ENCODE measurements around the gene DLGAP1.

The DLGAP1 gene

GRCh38 chr18:4286256-4286655 is 168.9 kb downstream of the DLGAP1 start:
- no peak for DNase-seq (ENCODE audit: low read depth)

DNA sequence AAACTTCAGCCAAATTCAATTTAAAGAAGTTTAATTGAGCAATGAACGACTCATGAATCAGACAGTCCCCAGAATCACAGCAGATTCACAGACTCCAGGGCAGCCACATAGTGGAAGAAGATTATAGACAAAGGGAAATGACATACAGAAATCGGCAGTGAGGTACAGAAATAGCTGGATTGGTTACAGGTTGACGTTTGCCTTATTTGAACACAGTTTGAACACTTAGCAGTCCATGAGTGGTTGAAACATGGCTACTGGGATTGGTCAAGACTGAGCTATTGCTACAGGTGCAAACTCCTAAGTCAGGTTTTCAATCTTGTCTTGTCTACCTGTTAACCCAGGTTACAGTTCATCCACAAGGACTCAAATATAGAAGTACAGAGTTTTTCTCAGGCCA is 169.6 kb downstream of the DLGAP1 start:
- DNase-seq (ENCODE audit: low read depth) = no peak

DNA sequence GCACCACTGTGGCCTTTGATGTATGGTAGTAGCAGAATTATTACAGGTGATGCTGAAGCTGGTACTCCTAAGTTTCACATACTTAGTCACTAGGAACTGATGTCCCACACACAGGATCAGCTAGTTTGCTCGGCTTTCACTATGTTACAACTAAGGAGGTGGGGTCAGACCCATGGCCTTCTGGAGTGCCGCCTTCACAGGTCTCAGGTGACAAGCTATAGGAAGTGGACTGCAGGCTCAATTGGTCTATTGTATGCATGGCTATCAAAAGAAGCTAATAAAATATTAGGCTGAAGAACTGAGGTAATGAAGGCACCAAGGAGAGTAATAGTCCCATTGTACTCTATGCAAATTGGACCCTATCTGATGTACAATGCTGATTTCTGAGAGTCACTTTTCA is 170.6 kb downstream of the DLGAP1 start:
- DNase-seq (ENCODE audit: low read depth) = no peak

DNA sequence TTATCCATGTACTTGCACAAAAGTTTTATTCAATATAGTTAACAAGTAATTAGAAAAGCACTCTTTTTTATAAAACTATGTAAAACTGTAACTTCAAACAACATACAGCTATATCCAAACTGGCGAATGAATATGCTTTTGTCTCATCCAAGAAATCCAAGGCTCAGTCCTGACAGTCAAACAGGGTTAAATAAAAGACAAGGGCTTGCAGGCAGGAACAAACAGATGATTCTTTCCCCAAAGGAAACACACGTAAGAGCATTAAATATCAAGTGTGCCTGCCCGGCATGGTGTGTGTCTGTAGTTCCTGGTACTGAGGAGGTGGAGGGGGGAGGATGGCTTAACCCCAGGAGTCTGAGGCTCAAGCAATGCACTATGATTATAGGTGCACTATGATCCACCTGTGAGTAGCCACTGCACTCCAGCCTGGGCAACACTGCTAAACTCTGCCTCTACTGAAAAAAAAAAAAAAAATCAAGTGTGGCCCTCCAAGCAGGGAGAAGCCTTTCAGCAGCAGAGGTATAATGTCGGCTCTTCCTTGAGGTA is 171.3 kb downstream of the DLGAP1 start:
- no peak for DNase-seq (ENCODE audit: low read depth)

- no peak for DNase-seq (ENCODE audit: low read depth)
These were observed 172.2 kb downstream of the DLGAP1 start for GRCh38 chr18:4282954-4283353.

GRCh38 chr18:4276953-4277585 is 178.0 kb downstream of the DLGAP1 start:
- no peak for DNase-seq (ENCODE audit: low read depth)

DNA sequence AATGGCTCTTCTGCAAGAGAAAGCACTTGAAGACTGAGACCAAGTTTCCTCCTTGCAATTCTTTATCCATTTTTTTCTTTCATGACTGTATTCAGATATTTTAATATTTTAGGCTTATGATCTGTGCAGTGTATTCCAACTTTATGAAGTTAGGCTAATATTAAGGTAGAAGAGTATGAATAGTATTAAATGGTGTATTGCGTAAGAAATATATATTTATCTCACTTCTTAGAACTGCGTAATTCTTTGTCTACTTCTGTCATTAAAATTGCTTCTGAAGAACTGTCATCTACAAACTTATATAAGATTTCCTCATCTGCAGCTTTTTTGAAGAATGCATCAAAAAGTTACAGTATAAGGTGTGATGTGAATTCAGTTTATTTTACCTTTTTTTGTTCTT is 183.2 kb downstream of the DLGAP1 start:
- no peak for DNase-seq (ENCODE audit: low read depth)

DNA sequence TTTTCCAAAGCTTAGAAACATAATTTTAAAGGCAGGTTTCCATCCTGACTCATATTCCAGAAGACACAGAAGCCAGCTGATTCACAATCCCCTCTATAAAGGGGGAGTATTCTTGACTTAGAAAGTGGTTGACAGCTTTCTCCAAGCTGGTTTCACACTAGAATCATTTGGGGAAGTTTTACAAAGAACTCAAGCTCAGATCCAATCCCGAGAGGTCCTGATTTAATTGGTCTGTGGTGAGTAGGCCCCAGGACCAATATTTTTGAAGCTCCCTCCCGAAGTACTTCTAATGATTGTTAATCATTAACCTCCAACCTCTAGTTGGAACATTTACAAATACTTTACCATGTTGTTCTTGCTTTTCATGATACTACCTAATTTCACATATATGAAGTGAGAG is 184.1 kb downstream of the DLGAP1 start:
- no peak for DNase-seq (ENCODE audit: low read depth)

- no peak for DNase-seq (ENCODE audit: low read depth)
These were observed 185.1 kb downstream of the DLGAP1 start for GRCh38 chr18:4270016-4270415.

DNA sequence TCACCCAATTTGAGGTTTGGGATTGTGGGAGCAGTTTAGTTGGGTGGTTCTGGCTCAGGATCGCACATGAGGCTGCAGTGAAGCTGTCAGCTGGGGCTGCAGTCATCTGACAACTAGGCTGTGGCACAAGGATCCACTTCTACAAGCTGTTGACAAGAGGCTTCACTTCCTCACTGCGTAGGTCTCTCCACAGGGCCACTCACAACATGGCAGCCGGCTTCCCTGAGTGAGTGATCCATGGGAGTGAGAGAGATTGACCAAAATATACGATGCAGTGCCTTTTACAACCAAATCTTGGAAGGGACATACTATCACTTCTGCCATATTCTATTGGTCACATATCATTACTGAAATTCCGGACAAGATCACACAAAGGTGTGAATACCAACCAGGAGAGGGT is 187.5 kb downstream of the DLGAP1 start:
- no peak for DNase-seq (ENCODE audit: low read depth)

GRCh38 chr18:4264347-4264791 is 190.7 kb downstream of the DLGAP1 start:
- no peak for DNase-seq (ENCODE audit: low read depth)

DNA sequence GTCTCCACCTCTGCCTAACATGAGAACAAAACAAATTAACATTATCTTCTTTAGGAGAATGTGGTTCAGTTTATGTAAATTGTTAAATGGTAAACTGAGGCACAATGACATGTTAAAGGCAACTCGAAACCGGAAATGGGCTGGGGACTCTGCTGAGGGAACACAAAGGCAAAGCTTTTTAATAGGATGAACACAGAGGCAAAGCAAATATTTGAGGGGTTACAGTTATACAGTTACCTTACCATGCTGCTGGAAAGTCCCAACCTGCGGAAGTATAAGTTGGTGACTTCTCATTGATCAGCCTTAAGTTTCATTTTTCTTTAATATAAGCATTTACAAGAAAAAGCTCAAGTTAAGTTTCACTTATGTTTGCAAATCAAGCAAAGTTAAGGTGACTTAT is 195.0 kb downstream of the DLGAP1 start:
- no peak for DNase-seq (ENCODE audit: low read depth)

DNA sequence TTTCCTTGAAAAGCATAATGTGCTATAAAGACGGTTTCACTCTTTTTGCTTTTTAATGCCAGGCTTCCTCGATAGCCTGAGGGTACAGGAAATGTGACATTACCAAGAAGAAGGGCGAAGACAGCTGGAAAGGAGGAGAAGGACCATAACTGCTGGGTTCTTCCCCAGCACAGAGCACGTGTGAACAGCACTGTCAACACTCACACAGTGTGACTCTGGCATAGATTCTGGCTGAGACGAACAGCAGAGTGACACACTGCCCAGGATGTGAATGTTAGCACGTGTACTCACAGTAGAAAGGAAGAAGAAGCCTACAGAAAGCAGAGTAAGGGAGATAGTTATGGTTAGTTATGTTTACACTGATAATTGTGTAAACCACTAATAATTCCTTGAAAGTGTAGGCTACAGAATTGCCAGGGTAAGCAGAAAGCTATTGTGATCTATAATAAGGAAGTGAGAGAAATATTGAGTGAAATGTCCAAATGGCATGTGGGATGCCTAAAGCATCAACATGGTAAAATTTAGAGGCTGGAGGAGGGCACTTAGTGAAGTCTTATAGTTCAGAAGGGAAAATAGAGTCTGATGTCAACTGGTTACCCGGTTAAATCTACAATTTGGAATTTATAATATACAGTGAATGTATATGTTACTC is 198.2 kb downstream of the DLGAP1 start:
- no peak for DNase-seq (ENCODE audit: low read depth)

DNA sequence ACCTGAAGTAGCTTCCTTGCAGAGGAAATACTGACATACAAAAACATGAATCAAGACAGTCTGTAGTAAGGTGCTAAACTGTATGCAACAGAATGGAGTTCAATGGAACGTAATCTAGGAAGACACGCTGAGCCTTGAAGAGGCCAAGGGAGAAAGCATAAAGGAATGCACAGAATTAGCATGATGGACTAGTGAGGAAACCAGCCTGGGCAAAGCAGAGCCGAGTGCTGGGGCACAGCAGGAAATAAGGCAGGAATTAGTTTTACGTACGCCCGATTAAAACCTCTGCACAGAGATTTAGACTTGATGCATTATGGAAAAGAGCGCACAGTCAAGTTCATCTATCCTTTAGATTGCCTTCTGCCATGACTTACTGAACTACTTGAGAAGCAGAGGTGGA is 200.3 kb downstream of the DLGAP1 start:
- no peak for DNase-seq (ENCODE audit: low read depth)

DNA sequence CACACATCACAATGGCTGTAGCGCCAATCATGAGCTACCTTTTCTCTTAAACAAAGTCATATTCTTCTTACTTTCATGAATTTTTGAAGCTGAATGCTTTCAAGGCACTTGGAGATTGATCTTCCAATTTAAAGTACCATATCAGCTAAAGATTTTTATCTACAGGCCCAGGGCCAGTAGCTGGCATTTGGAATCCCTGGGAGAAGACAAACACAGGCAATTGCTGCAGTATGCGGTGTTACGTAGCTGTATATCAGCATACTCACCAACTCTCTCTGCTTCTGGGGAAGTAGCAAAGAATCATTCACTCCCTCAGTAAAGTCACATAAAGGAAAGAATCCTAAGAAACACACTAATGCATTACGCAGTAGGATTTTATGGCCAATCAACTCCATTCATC is 202.3 kb downstream of the DLGAP1 start:
- DNase-seq (ENCODE audit: low read depth) = no peak

DNA sequence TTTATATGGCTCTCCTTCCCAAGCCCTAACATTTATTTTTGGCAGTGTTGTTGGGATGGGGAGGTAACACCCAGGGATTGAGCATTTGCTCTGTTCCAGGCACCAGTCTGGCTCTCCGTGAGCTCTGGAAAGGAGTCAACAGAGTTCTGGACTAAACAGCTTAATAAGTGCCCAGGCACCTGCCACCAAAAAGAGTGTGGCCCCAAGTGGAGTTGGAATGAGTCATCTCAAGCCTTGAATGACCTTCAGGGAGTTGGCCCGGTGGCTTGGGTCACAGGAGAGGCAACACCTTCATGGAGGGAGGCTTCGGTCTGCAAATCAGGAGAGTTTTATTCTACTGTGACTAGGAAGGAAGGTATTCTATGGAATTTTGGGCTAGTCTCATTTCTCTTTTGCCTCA is 203.2 kb downstream of the DLGAP1 start:
- DNase-seq (ENCODE audit: low read depth) = no peak

- no peak for DNase-seq (ENCODE audit: low read depth)
These were observed 203.9 kb downstream of the DLGAP1 start for GRCh38 chr18:4251206-4251605.

GRCh38 chr18:4250141-4250540 is 205.0 kb downstream of the DLGAP1 start:
- no peak for DNase-seq (ENCODE audit: low read depth)

GRCh38 chr18:4248686-4249085 is 206.4 kb downstream of the DLGAP1 start:
- DNase-seq (ENCODE audit: low read depth) = no peak

GRCh38 chr18:4246374-4246773 is 208.7 kb downstream of the DLGAP1 start:
- DNase-seq (ENCODE audit: low read depth) = no peak

DNA sequence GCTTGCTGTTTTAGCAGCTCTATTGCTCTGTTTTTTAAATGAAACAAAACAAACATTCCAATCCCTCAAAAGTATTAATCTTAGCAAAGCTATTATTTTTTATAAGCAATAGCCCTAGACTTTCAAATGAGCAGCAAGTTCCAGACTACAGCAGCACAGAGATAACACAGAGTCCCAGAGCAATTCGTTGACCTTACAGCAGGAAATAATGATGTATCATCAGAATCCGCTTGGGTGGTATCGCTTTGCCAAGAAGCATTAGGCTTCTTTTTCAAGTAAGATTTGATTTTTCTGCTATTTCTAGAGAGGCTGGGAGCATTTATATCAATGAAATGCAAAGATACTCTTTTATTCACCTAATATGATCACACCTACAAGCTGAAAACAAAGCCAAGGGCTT is 209.7 kb downstream of the DLGAP1 start:
- DNase-seq (ENCODE audit: low read depth) = no peak

DNA sequence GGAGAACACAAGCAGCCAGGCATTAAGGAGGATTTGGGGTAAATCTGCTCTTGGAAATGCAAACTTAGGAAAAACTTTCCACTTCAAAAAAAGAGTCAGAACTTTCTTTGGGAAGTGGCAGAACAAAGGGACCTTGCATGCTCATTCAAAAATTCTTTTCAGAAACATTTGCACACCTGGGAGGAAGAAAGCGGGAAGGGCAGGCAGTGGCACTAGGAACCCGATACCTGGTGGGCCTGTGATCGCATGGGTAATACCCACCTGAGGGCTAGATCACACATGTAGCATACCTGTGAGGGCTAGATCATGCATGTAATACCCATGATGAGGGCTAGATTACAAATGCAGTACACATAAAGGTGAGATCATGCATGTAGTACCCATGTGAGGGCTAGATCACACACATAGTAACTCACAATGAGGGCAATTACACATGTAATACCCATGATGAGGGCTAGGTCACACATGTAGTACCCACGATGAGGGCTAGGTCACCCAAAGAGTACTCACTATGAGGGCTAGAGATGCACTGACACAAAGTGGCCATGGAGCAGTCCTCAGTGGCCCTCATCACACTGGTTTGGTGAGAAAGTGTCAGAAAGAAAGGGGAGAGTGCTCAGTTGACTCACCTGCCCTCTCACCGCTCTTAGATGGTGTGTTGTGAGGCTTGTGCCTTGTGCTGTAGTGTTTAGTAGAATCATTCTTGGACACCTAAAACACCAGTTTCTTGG is 212.5 kb downstream of the DLGAP1 start:
- DNase-seq (ENCODE audit: low read depth) = no peak

DNA sequence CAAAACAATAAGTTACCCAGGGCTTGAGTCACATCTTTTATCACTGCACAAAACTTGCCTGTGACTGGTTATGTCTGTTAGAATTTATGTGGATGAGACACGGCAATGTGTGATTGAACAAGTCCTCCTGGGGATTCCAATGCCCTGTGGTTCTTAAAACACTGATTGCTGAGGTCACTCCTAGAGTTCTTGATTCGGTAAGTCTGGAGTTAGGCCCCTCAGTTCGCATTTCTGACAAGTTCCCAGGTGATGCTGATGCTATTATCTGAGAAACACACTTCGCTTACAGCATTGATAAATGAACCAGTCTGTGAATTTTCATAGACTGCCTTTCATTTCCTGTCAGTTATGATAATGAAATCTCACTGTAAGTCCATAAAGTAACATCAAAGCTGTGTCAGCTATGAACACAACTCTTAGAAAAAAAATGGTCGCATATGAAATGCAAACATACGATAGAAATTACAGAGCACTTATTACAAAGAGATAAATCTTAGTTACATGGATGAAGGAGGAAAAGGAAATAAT is 214.0 kb downstream of the DLGAP1 start:
- DNase-seq (ENCODE audit: low read depth) = no peak

Measured in activated T-cell treated with anti-CD3 and anti-CD28 coated beads for 24 hours (primary cell).